Left lung (tissue), 10 donors: ENCODE data around the gene NUCB2. TPM values are rescaled to one million over a fixed set of nuclear protein-coding genes. Genes with fewer than 3 reads are reported as not detected.

Experiments
- ATAC-seq: fragments of 200-7000 bp; cut with Tn5 transposase; one replicate; pipeline ENCODE4 v1.9.1; 2020; ENCODE audit warnings: moderate library complexity
- DNase-seq, 4 donors: peaks; one replicate each; pipeline ENCODE4 v3.0.0-alpha.2; 2013 to 2020
- H3K27ac ChIP-seq, 2 donors: fragments of 200-600 bp; sonication (generic) in 1 of 2; one replicate each; pipeline versions ENCODE4 v1.5.0 to v1.8.0; 2020 to 2021
- H3K27me3 ChIP-seq, 2 donors: fragments of 200-600 bp; sonication (generic) in 1 of 2; one replicate each; pipeline versions ENCODE4 v1.5.0 to v1.8.0; 2020 to 2021
- H3K36me3 ChIP-seq, 2 donors: fragments of 200-600 bp; sonication (generic) in 1 of 2; one replicate each; pipeline versions ENCODE4 v1.5.0 to v1.8.0; 2020 to 2021
- H3K4me1 ChIP-seq, 2 donors: fragments of 200-600 bp; one replicate each; pipeline ENCODE4 v1.8.0; 2021
- H3K4me3 ChIP-seq, 2 donors: fragments of 200-600 bp; sonication (generic) in 1 of 2; one replicate each; pipeline versions ENCODE4 v1.5.0 to v1.8.0; 2020 to 2021; ENCODE audit warnings: mild to moderate bottlenecking in 1 of 2
- H3K9me3 ChIP-seq, 2 donors: fragments of 200-600 bp; sonication (generic) in 1 of 2; one replicate each; pipeline versions ENCODE4 v1.5.0 to v1.8.0; 2020 to 2021
- CTCF ChIP-seq, 2 donors: fragments of 200-600 bp; sonication (generic) in 1 of 2; IDR thresholded peaks; one replicate each; pipeline versions ENCODE4 v1.5.0 to v1.8.0; 2021; ENCODE audit warnings: antibody characterized with exemption in 2 of 2
- intact Hi-C, 2 donors: fragments of 100-400 bp; cut with DNase I; formaldehyde crosslinking; loops; one replicate each; pipeline versions ENCODE4 v1.11.2 to v1.14.2; 2022
- polyA plus RNA-seq, 6 donors: library from polyadenylated mRNA; unstranded; fragments of 120-200 nt; gene quantifications; one replicate each; pipeline ENCODE4 v1.2.1, GENCODE V29; 2013; ENCODE audit not compliant: insufficient read length in 6 of 6
- total RNA-seq, 2 donors: library from RNA; stranded (reverse); fragmentation: NEBNext Ultra II Directional; extraction: Animal tissue kit (Norgen Biotek cat#: 25700); gene quantifications; one replicate each; pipeline ENCODE4 v1.2.1, GENCODE V29; 2021
- donor health status: DM: no; HTN: yes; CAD: no.
- donor health status: DM: no; HTN: no; CAD: no.

The NUCB2 gene
- total and polyA plus RNA-seq, 8 donors, result 77.3 to 132 (median 93.4) TPM

GRCh38 chr11:17381156-17381555 lies 104.6 kb downstream of the NUCB2 start:
- ATAC-seq, result no peak
- H3K36me3 ChIP-seq, result peaks cover 0 to 24% of the 10 kb centered on the region in 2 donors
- no peak overlapping the region for H3K4me3 ChIP-seq
- DNase-seq, result no peak
- no peaks in the 10 kb centered on the region for H3K27me3 ChIP-seq
- H3K27ac ChIP-seq, result no peak overlapping the region
- TF ChIP-seq CTCF (IDR thresholded peaks at IDR 0.05), result no peak
- H3K4me1 ChIP-seq, result no peaks in the 10 kb centered on the region
- H3K9me3 ChIP-seq, result peaks cover 0 to 9% of the 10 kb centered on the region in 2 donors
- intact Hi-C loops, result loop anchor here in 1 of 2 donors (10.0 kb wide), 1 partner anchor 124 kb away; no protein-coding TSS in a partner anchor

Other genes starting within 250 kb of the NUCB2 start
- 100 to 1,000 TPM; 748 to 786 TPM for gene RPS13, start 199.1 kb upstream of the NUCB2 start, total RNA-seq
- 1,000 to 10,000 TPM; 1,443 to 1,690 (median 1,559) TPM for gene RPS13, start 199.1 kb upstream of the NUCB2 start, polyA plus RNA-seq
- gene PIK3C2A, start 68.8 kb upstream of the NUCB2 start, total RNA-seq, result 10 to 100 TPM; 77.9 to 78.2 TPM
- gene PIK3C2A, start 68.8 kb upstream of the NUCB2 start, polyA plus RNA-seq, result 10 to 100 TPM; 57.0 to 64.3 (median 62.3) TPM
- 1 to 10 TPM; 4.3 to 9.8 TPM for gene NCR3LG1, start 75.1 kb downstream of the NUCB2 start, total RNA-seq
- gene NCR3LG1, start 75.1 kb downstream of the NUCB2 start, polyA plus RNA-seq, result under 1 TPM; 0.63 to 0.89 (median 0.81) TPM
- 1 to 10 TPM; 1.8 to 7.2 TPM for gene KCNJ11, start 111.9 kb downstream of the NUCB2 start, total RNA-seq
- gene KCNJ11, start 111.9 kb downstream of the NUCB2 start, polyA plus RNA-seq, result 10 to 100 TPM in 1 of 6 donors, 1 to 10 TPM in 5; 7.1 to 11.6 (median 8.7) TPM
- 1 to 10 TPM in 1 of 2 donors, under 1 TPM in 1; 0.52 to 1.9 TPM for gene ABCC8, start 200.1 kb downstream of the NUCB2 start, total RNA-seq
- gene ABCC8, start 200.1 kb downstream of the NUCB2 start, polyA plus RNA-seq, result 10 to 100 TPM in 1 of 6 donors, 1 to 10 TPM in 5; 3.8 to 11.1 (median 7.5) TPM